Common myeloid progenitor, CD34-positive (primary cell): ENCODE results near the gene HAUS8.

ENCODE experiments used
- CTCF ChIA-PET: fragments of 350-600 bp; sonication (Branson Sonifier 250); formaldehyde crosslinking; loops from one replicate; lab custom pipeline; 2021; ENCODE audit warnings: antibody characterized with exemption; lab: Charles Lee
- POLR2A ChIA-PET: fragments of 350-600 bp; sonication (Branson Sonifier 250); formaldehyde crosslinking; loops from one replicate; lab custom pipeline; 2021; ENCODE audit warnings: antibody characterized with exemption; lab: Charles Lee
- DNase-seq, 3 donors: peaks; one replicate each; pipeline versions ENCODE4 v3.0.0 to v3.0.0-alpha.2; 2013
- H3K27ac ChIP-seq, 2 experiments: 1 replicate in 1 of 2; 2 replicates in 1 of 2; pipeline ENCODE4 v1.7.0; 2013; ENCODE audit warnings: inconsistent platforms in 2 of 2, low read length in 2 of 2, mild to moderate bottlenecking in 2 of 2, low read depth in 1 of 2, moderate library complexity in 1 of 2; ENCODE audit not compliant: severe bottlenecking in 2 of 2, insufficient read depth in 1 of 2, poor library complexity in 1 of 2
- H3K27me3 ChIP-seq, 5 experiments: replicated peaks in 2 of 5; 1 replicate in 3 of 5; 2 replicates in 2 of 5; pipeline versions ENCODE4 v1.6.1 to v1.7.0; 2013; ENCODE audit warnings: low read length in 4 of 5, mild to moderate bottlenecking in 2 of 5, moderate library complexity in 2 of 5, inconsistent platforms in 1 of 5; ENCODE audit not compliant: insufficient read depth in 5 of 5, control insufficient read depth in 4 of 5
- H3K36me3 ChIP-seq, 4 experiments: 1 replicate in 2 of 4; 2 replicates in 2 of 4; pipeline versions ENCODE4 v1.6.1 to v1.7.0; 2013; ENCODE audit warnings: low read length in 3 of 4, control low read depth in 1 of 4, mild to moderate bottlenecking in 1 of 4; ENCODE audit not compliant: control insufficient read depth in 4 of 4, insufficient read depth in 4 of 4
- H3K4me1 ChIP-seq, 4 experiments: 1 replicate in 3 of 4; 2 replicates in 1 of 4; pipeline versions ENCODE4 v1.6.1 to v1.7.1; 2013; ENCODE audit warnings: low read length in 3 of 4, mild to moderate bottlenecking in 3 of 4, control low read depth in 1 of 4, inconsistent platforms in 1 of 4, moderate library complexity in 1 of 4; ENCODE audit not compliant: control insufficient read depth in 4 of 4, insufficient read depth in 4 of 4; ENCODE audit errors: control extremely low read depth in 1 of 4
- H3K4me3 ChIP-seq, 7 experiments: 1 replicate in 4 of 7; 2 replicates in 3 of 7; pipeline versions ENCODE4 v1.5.1 to v1.7.0; 2013; ENCODE audit warnings: mild to moderate bottlenecking in 7 of 7, low read length in 6 of 7, moderate library complexity in 6 of 7, inconsistent platforms in 2 of 7, low read depth in 2 of 7, control low read depth in 1 of 7; ENCODE audit not compliant: insufficient read depth in 4 of 7, control insufficient read depth in 1 of 7; ENCODE audit errors: extremely low read depth in 1 of 7
- H3K9me3 ChIP-seq, 5 experiments: 1 replicate in 4 of 5; 2 replicates in 1 of 5; pipeline versions ENCODE4 v1.6.1 to v1.7.1; 2013; ENCODE audit warnings: low read length in 4 of 5, mild to moderate bottlenecking in 2 of 5, inconsistent platforms in 1 of 5, low read depth in 1 of 5, moderate library complexity in 1 of 5; ENCODE audit not compliant: control insufficient read depth in 4 of 5, insufficient read depth in 2 of 5; ENCODE audit errors: control extremely low read depth in 1 of 5
- WGBS: methylation state at CpG from one replicate; pipeline ENCODE4 v1.1.5; 2013; ENCODE audit not compliant: insufficient coverage; 5-methylcytosine and 5-hydroxymethylcytosine counted together

The HAUS8 gene

DNA sequence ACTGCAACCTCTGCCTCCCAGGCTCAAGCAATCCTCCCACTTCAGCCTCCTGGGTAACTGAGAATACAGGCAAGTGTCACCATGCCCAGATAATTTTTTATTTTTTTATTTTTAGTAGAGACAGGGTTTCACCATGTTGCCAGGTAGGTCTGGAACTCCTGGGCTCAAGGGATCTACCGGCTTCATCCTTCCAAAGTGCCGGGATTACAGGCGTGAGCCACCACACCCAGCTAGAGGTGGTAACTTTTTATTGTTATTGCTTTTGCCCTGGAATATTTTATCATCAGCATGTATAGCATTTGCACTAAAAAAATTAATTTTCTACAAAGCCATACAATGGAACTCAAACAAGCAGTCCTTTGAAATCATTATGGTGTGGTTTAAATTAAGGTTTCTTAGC is 14.0 kb downstream of the HAUS8 start:
- no peak for DNase-seq
- CTCF ChIA-PET: interaction anchor here (0.6 to 1.5 kb wide), 2 partner anchors 102 to 289 kb away, joined by 3 to 4 read pairs; no protein-coding TSS in a partner anchor
- POLR2A ChIA-PET: no interaction called here
- Histone ChIP-seq H3K27ac (no peak overlapping the region), H3K4me3 (no peak overlapping the region), H3K9me3 (peaks cover 5 to 39% (median 25%) of the 10 kb centered on the region in 5 experiments), H3K27me3 (no peaks in the 10 kb centered on the region), H3K36me3 (peaks cover 25 to 76% (median 47%) of the 10 kb centered on the region in 4 experiments), H3K4me1 (no peaks in the 10 kb centered on the region)
- WGBS: no CpG with 5 or more reads among the region's 3 CpGs

GRCh38 chr19:17060802-17061201 is 14.4 kb downstream of the HAUS8 start:
- H3K4me3 ChIP-seq: no peak overlapping the region
- H3K27me3 ChIP-seq: no peaks in the 10 kb centered on the region
- no peaks in the 10 kb centered on the region for H3K4me1 ChIP-seq
- peaks cover 5 to 39% (median 25%) of the 10 kb centered on the region in 5 experiments for H3K9me3 ChIP-seq
- peaks cover 25 to 80% (median 49%) of the 10 kb centered on the region in 4 experiments for H3K36me3 ChIP-seq
- ChIA-PET CTCF (interaction anchor here (0.6 to 1.5 kb wide), 2 partner anchors 102 to 288 kb away, joined by 3 to 4 read pairs; no protein-coding TSS in a partner anchor), POLR2A (no interaction called here)
- WGBS: 94% methylated on average over 3 of the region's 3 CpGs
- no peak for DNase-seq
- H3K27ac ChIP-seq: no peak overlapping the region

- DNase-seq: peak; percentile 33 to 62 (median 60)
- H3K9me3 ChIP-seq: peaks cover 5 to 37% (median 25%) of the 10 kb centered on the region in 5 experiments
- H3K4me1 ChIP-seq: no peaks in the 10 kb centered on the region
- peak overlapping the region in 1 of 7 experiments; percentile 45 for H3K4me3 ChIP-seq
- no peaks in the 10 kb centered on the region for H3K27me3 ChIP-seq
- no peak overlapping the region for H3K27ac ChIP-seq
- CTCF ChIA-PET: no interaction called here
- POLR2A ChIA-PET: no interaction called here
- WGBS: 100% methylated on average over 5 of the region's 8 CpGs
- peaks cover 25 to 75% (median 52%) of the 10 kb centered on the region in 4 experiments for H3K36me3 ChIP-seq
Observed at GRCh38 chr19:17058236-17058635, 17.0 kb downstream of the HAUS8 start.

- H3K4me1 ChIP-seq: no peaks in the 10 kb centered on the region
- H3K9me3 ChIP-seq: peaks cover 5 to 35% (median 25%) of the 10 kb centered on the region in 5 experiments
- over 99% methylated on average over 14 of the region's 15 CpGs for WGBS
- peaks cover 28 to 73% (median 48%) of the 10 kb centered on the region in 4 experiments for H3K36me3 ChIP-seq
- no peak overlapping the region for H3K27ac ChIP-seq
- no peak for DNase-seq
- CTCF ChIA-PET: interaction anchor here (1.6 to 2.2 kb wide), 2 partner anchors 11 to 283 kb away, joined by 3 to 5 read pairs; no protein-coding TSS in a partner anchor
- no peaks in the 10 kb centered on the region for H3K27me3 ChIP-seq
- no peak overlapping the region for H3K4me3 ChIP-seq
- POLR2A ChIA-PET: no interaction called here
Observed at GRCh38 chr19:17055636-17056035, 19.6 kb downstream of the HAUS8 start.

DNA sequence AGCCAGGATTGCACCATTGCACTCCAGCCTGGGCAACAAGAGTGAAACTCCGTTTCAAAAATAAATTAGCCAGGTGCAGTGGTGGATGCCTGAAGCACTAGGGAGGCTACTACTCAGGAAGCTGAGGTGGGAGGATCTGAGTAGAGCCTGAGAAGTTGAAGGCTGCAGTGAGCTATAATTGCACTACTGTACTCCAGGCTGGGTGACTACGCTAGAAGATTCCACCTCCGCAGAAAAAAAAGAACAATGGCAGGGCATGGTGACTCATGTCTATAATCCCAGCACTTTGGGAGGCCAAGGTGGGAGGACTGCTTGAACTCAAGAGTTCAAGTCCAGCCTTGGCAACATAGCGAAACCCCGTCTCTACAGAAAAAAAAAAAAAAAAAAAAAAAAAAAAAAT is 20.5 kb downstream of the HAUS8 start:
- Histone ChIP-seq H3K27me3 (no peaks in the 10 kb centered on the region), H3K27ac (no peak overlapping the region), H3K36me3 (peaks cover 26 to 71% (median 48%) of the 10 kb centered on the region in 4 experiments), H3K4me1 (no peaks in the 10 kb centered on the region), H3K4me3 (no peak overlapping the region), H3K9me3 (peaks cover 5 to 26% (median 23%) of the 10 kb centered on the region in 5 experiments)
- POLR2A ChIA-PET: no interaction called here
- no peak for DNase-seq
- CTCF ChIA-PET: no interaction called here
- WGBS: 100% methylated on average over 3 of the region's 5 CpGs

GRCh38 chr19:17052439-17052838 is 22.8 kb downstream of the HAUS8 start:
- H3K27ac ChIP-seq: no peak overlapping the region
- CTCF ChIA-PET: interaction anchor here (0.6 to 1.4 kb wide), 14 partner anchors 9 to 311 kb away, joined by 3 to 10 read pairs (median 4); no protein-coding TSS in a partner anchor
- WGBS: 85% methylated on average over 6 of the region's 8 CpGs
- POLR2A ChIA-PET: no interaction called here
- no peaks in the 10 kb centered on the region for H3K4me1 ChIP-seq
- DNase-seq: peak; percentile 43 to 66 (median 58)
- peaks cover 0 to 4% (median under 1%) of the 10 kb centered on the region in 5 experiments for H3K9me3 ChIP-seq
- no peak overlapping the region for H3K4me3 ChIP-seq
- peaks cover 5 to 60% (median 35%) of the 10 kb centered on the region in 4 experiments for H3K36me3 ChIP-seq
- no peaks in the 10 kb centered on the region for H3K27me3 ChIP-seq

- no peak for DNase-seq
- no peaks in the 10 kb centered on the region for H3K9me3 ChIP-seq
- H3K27ac ChIP-seq: no peak overlapping the region
- H3K27me3 ChIP-seq: no peaks in the 10 kb centered on the region
- ChIA-PET CTCF (no interaction called here), POLR2A (no interaction called here)
- WGBS: 93% methylated on average over 16 of the region's 18 CpGs
- H3K4me1 ChIP-seq: no peaks in the 10 kb centered on the region
- peaks cover 2 to 47% (median 23%) of the 10 kb centered on the region in 4 experiments for H3K36me3 ChIP-seq
- no peak overlapping the region for H3K4me3 ChIP-seq
Observed at GRCh38 chr19:17049711-17050280, 25.5 kb downstream of the HAUS8 start.
